NCI-H1417 (cell line): ENCODE measurements around the gene COBLL1.

Experiments
- DNase-seq, 3 experiments: peaks; one replicate each; lab custom pipeline; 2025; lab: John Stamatoyannopoulos, UW

The COBLL1 gene

DNA sequence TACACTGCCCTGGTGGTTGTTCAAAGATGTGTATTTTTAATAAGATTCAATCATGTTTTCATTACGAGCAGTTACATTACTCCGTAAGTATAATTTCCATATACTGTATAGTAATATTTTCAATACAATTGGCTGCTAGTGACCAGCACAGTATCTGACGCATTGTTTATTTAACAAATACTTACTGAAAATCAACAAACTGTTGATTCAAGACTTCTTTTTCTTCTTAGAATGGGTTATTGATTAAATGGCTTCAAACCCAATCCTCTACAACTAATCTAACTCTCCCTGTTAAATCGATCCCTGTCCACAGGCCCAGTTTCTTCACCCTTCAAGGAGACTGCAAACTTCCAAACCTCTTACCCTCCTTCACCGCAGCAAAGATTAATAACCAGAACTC, 18.5 kb downstream of the COBLL1 start:
- no peak for DNase-seq

DNA sequence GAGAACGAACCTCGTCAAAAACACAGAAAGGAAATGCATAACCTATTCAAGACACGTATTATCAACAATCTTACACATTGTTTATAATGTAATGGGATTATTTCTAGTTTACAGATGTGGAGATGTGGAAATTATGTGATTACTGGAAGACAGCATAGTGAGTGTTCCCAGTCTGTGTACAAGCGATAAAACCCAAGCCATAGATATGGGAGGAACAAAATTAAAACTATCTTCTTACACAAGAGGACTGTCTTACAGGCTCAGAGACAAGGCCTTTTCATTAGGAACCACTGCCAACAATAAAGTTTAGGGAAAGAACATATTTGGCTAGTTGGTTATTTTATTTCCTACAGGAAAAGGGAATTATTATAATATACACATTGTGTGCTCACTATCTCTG, 20.3 kb downstream of the COBLL1 start:
- DNase-seq, result no peak

DNA sequence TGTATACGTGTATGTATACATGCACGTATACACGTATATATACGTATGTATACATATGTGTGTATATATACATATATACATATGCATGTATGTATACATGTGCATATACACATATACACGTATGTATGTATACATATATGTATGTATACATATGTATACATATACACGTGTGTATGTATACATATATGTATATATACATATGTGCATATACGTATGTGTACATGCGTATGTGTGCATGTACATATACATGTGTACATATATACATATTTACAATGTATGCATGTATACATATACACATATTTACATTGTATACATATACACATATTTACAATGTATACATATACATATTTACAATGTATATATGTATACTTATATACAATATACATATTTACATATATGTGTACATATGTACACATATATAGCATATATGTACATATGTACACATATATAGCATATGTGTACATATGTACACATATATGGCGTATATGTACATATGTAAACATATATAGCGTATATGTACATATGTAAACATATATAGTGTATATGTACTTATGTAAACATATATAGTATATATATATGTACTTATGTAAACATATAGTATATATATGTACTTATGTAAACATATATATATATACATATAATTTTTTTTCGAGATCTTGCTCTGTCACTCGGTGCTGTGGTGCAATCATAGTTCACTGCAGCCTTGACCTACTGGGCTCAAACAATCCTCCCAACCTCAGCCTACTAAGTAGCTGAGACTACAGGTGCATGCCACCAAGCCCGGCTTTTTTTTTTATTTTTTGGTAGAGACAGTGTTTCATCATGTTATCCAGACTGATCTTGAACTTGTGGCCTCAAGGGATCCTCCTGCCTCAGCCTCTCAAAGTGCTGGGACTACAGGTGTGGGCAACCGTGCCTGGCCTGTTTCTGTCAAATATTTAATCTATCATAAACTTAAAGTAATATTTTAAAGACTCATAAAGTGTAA, 23.2 kb downstream of the COBLL1 start:
- DNase-seq, result no peak

DNA sequence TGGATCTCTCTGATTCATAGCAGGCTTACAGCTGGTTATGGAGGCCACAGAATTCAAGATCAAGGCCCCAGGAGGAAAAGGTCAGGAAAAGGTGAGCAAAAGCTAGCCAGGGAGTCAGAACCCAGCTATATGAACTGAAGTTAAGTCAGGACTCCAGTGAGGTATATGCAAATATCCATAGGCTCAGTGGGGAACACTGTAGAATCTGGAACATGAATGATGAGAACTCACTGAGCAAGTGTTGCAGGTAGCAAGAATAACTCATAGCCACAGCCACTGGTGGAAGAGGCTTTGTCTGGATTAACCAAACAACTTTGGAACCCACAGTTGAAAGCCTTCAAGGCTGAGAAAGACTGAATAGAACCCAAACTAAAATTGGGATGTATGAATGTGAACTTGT, 24.7 kb downstream of the COBLL1 start:
- DNase-seq, result no peak

DNA sequence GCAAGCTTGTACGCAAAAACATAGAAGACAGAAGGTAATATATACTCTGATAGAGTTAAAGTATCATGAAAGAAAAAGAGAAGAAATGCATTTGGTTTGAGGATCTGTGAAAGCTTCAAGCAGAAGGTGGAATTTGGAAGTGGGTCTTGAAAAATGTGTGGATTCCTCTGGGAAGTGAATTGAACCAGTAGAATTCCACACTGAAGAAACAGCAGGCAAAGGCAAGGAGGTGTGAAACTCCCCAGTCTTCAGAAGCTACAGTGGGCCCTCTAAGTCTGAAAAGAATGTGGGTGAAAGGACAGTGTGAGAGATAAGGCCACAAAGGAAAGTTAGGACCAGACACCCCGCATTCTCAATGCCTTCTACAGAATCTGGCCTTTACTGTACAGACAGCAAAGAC, 25.6 kb downstream of the COBLL1 start:
- DNase-seq, result no peak

DNA sequence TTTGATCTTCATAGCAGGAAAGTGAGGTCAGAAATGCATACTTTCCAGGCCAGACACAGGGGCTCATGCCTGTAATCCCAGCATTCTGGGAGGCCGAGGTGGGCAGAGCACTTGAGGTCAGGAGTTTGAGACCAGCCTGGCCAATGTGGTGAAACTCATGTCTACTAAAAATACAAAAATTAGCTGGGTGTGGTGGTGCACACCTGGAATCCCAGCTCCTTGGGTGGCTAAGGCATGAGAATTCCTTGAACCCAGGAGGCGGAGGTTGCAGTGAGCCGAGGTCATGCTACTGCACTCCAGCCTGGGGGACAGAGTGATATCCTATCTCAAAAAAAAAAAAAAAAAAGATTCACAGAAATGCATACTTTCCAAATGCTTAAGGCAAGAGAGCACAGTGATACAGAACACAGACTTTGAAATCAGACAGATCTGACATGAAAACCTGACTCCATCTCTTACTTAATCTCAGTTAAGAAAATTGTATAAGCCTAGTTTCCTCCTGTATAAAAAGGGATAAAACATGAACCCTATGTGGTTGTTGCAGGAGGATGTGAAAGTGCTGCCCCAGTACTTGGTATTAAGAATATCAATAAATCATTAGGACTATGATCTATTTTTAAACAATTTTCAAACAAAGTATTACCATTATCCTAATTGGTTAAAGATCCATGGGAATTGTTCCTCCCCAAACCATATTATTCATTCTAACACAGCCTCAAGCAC, 26.4 kb downstream of the COBLL1 start:
- no peak for DNase-seq

DNA sequence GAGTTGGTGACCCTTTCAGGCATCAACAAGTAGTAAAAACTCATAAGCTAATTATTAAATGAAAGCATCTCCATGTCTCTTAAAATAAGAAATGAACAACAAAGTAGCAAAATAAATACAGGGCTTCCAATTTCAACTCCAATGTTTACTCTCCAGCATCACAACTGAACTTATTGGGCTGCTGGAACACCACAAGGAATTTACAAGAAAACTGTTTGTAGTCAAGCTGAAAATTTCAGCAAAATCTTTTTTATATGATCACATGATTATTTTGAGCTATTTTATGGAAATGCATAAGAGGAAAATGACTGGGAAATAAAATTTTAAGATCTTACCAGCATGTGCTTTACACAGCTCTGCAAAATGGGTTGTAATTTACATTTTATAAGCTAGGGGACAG, 28.1 kb downstream of the COBLL1 start:
- no peak for DNase-seq

DNA sequence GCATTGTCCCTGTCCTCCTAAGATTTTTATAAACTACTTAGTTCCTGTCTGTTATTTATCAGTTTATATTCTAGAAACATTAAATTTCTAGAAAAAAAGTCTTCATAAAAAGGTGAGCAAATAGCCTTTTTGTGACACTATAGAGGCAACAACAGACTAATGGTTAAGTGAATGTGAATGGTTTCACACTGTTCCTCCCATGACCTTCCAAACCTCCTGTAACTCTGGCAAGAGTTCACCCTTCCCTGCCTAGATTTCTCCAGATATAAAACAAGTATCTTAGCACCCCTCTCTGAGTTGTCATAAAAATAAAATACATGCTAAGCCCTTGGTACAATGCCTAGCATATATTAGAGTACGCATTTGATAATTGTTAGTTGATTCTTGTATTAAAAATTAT, 29.2 kb downstream of the COBLL1 start:
- DNase-seq, result no peak

DNA sequence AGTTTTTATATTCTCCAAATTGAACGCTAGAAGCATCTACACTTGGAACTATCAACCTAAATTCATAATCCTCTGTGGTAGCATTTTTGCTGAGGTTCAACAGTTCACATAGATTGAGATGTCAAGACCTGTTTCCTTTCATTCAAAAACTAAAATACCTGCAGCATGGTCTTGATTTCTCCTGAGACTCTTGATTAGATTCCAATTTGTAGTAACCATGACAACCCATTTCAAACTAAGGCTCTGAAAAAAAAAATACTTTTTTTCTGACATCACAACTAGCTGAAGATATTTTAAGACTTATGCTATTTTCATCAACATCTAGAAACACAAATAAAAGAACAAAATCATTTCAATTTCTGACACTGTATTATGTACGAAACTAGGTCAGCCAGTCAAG, 29.8 kb downstream of the COBLL1 start:
- DNase-seq, result no peak

DNA sequence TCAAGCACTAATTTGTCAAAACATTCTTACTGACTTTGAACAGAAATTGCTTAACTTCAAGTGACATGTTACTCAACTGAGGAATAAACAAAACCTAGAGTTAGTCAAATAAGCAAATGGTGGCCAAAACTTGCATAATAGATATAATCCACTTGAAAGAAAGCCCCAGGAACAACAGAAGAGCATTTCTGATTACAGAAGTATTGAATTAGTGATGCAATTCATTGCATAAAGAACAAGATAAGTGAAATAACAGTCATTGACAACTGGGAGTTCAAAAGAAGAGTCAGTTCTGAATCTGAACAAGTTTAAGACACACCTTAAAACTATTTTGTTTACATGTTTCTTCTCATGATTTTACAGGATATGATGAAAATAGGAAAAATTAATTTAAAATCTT, 30.8 kb downstream of the COBLL1 start:
- no peak for DNase-seq

DNA sequence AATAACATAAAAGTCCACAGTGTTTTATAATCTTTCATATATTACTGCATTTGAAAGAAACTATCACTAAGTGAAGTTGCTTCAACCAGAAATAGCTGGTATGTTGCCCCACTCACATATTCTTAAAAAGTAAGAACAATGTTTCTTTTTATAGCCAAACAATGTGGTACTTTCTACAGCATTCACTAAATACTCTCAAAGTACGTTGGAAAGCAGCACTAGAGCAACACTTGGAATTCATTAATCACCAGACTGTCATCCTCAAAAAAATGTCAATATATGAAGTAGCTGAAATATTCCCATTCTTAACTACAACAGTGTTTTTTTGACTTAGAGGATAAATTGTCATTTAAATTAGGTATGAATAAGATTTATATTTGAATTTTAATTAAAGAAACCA, 32.8 kb downstream of the COBLL1 start:
- no peak for DNase-seq

DNA sequence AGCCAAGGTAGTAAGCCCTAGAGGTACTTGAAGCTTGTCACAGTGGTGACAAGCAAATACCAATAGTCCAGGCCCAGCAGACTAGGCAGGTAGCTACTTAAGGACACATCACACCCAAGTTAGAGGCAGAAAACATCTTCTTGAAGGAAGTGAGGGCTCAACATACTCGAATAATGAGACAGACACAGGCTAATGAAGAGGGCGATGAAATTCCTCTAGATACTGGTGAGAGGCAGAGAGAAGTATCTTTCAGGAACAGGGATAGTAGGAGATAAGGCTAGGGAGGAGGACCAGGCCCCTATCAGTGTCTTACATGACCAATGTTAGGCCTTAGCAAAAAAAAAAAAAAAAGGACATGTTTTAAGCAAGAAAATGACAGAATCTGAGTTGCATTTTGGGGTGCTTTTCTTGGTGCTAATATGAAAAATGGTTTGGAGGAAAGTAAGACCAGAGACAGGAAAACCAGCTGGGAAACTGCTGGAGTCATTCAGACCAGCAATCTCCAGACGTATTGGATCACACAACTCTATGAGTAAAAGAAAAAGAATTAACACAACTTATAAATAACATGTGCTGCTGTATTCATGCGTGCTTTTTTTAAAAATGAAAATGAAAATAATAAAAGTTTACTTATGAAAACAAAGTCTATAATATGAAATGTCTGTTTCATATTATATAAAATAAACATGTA, 37.7 kb downstream of the COBLL1 start:
- no peak for DNase-seq

DNA sequence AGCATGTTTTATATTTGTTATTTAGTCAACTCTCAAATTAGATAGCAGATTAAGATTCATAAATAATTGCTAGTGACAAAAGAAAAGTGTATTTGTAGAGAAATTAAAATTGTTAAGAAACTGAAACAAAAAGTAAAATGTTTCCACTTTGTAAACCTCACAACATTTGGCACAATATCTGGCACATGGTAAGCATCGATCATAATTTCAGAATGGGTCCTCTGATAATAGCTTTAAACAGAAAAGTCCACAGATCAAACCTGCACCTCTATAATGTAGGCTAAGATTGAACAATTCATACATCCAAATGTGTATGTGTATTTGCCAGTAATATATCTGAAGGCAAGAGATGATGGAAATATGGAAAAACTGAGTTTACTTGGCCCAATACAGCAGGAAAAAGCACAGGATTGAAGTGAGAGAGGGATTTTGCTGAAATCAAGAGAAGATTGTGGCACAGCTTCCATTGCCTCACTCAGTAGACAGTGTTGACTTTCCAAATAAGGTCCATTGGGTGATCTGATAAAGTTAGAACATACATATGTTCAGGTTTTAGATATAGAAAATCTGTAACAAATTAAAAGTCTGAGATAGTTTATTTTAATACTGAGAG, 39.4 kb downstream of the COBLL1 start:
- DNase-seq, result no peak

DNA sequence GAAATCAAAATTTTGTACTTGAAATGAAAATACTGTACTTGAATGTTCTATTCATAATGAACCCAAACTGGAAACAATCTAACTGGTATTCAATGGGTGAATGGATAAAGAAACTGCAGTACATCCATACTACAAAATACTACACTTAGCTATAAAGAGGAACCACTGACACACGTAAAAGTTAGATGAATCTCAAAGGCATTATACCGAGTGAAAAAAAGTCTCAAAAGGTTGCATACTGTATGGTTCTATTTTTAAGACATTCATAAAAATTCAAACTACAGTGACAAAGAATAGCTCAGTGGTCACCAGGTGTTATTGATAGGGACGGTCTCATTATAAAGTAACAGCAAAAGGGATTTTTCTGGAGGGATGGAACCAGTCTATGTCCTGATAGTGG, 41.1 kb downstream of the COBLL1 start:
- DNase-seq, result no peak

DNA sequence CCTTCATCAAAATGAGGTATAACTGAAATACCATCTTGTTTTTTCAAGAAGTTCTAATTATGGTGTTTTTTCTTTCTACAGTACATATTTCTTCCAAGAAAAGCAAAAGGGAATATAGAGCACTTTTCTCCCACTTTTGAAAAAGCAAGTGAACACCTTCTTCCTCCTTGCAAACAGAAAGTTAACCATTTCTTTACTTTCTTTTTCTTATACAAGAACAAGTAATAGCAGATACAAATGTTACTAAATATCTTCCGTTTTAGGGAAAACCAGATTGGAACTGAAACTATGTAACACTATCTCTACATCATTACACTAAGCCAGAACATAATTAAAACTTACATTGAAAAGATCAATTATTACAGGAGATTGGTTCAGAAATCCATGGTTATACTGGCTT, 44.0 kb downstream of the COBLL1 start:
- DNase-seq, result no peak

DNA sequence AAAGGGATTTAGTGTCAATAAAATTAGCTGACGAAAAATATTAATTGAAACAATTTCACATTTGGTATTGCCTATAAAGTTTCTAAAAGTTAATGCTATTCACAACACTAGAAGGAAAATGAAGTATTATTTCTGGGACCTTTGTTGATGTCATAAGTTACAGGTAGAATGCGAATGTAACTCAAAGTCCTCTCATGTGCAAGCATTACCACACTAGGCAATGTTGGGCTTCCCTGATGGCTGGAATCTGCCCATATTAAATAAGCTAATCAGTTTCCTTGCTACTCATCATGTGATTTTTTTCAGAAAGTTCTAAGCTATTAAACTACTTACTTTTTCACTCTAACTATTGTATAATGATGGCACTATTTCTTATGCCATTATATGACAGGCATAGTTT, 44.6 kb downstream of the COBLL1 start:
- no peak for DNase-seq

DNA sequence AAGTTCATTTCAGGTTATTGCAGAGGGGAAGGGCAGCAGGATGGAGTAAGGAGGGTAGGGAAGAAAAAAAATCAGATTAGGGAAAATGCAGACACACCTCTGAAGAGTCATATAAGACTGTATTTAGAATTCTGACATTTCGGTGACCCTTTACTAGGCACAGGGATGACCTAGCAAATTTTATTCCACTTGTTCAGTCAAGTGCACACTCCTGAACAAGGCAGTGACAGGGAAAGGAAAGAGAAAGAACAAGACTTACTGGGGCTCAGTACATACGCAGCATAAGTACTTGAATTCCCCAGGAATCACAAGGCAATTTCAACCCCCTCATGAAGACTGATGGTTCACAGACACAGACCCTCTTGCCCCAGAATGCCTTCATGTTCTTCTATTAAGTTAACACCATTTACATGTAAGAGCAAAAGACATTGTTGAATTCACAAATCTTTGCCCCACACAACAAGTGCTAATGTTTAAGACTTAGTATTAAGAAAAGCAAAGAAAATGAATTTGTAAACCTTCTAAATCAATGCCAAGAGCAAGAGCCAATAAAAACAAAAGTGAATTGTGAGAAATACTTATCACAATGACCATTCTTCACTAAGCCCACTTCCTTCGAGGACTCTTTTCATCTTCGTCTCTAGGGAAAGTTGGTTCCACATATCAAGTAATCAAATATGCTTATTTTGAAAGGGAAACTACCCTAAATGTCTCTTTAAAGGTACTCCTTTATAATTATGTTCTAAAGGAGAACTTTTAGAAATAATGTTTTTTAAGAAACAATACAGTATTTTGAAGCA, 47.0 kb downstream of the COBLL1 start:
- no peak for DNase-seq

DNA sequence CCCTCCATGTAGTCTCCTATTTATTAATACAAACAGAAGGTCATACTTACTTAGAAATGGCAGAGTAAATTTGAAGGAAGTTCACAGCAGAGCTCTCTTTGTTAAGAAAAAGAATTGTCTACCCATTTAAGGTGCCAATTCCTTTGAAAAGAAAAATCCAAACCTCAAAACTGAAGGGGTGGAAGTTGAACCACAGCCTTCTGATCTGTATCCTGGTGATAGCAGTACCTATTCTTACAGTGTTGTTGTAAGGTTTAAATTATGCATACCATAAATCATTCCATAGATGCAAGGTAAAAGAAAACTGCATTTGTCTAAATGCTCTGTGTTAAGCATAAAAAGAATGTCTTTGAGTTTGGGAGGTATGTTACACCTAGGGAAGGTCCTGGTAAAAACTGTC, 47.6 kb downstream of the COBLL1 start:
- no peak for DNase-seq

DNA sequence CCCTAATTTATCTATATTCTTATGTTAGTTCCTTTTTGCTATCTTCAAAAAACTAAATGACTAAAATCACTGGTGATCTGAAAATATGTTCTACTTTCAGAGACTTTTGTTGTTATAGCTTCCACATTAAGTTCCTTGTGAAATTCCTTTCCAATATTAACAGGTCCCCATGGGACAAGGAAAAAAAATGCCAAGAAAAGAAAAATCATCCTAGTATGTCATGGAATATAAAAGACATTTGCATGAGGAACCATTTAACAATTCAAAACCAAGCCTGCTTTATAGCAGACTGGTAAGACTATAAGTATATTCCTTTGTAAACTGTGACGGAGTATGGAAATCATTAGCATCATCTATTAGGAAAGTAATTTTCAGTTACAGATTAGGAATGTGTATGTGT, 48.1 kb downstream of the COBLL1 start:
- no peak for DNase-seq

DNA sequence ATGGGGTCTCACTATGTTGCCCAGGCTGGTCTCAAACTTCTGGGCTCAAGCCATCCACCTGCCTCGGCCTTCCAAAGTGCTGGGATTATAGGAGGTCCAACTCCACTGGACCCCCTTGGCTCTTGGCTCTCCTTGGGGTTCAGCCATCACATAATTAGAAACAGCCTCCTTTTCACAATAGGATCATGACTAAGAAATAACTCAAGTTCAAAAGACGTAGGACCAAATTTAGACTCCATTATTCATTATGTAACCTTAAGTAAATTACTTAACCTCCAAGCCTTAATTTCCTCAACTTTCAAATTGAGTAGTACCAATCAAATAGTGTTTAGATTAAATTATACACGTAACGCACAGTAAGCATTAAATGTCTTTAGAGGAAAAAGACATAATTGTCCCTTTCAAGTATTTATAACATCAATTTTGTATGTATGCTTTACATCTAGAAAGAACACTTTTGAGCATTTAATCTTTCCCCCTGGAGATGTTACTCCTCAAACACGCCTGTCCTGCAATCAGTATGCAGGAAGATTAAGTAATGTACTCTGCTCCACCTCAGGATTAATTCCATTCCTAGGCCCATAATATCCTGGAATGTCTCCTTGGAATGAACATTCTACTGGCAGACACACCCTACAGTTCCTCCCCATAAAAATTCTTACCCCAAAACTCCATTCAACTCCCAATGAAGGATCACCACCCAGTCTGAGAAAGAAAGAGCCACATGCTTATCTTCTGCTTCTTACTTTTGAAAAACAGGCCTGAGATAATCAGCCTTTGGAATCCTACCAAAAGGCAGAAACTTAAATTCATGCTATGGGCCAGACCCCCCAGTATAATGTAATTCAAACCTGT, 49.1 kb downstream of the COBLL1 start:
- no peak for DNase-seq

DNA sequence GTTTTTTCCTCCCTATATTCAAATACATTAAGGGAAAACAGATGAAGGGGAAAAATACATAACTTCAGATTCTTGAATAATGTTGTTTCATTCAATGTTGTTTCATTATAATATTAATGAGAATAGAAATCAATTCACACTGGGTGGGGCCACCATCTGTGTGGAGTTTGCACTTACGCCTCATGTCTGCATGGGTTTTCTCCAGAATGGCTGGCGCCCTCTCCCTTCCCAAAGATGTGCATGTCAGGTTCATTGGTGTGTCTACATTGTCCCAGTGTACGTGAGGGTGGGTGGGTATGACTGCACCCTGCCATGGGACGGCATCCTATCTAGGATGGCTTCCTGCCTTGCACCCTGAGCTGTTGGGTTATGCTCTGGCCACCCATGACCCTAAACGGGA, 51.7 kb downstream of the COBLL1 start:
- DNase-seq, result no peak
